Measurements from ENCODE around the gene FNDC7. TPM values are rescaled to one million over a fixed set of nuclear protein-coding genes. Genes with fewer than 3 reads are reported as not detected.
"Not testable (repeated sequence)": the region's sequence is repeated elsewhere in the genome, so short reads cannot be mapped to it uniquely, and the experiment has no call there.

FNDC7 gene
- total RNA-seq, 1 donor = not detected

DNA sequence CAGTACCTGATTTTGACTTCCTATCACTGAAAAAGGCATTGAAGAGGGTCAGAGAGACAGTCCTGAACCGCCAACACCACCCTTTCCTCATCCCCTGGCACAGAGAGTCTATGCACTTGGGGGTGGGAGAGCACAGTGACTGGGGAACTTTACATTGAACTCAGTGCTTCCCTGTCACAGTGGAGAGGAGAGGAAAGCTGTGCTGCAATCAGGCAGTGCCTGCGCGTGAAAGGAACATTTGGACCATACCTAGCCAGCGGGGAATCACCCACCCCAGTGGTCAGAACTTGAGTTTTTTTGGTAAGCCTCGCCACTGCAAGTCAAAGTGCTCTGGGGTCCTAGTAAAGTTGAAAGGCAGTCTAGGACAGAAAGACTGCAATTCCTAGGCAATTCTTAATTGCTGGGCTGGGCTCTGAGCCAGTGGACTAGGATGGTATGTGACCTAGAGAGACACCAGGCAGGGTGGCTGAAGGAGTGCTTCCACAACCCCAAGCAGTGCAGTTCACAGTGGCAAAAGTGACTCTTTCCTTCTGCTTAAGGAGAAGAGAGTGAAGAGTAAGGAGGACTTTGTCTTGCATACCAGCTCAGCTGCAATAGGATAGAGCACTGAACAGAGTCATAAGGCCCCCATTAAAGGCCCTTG is 42.5 kb upstream of the FNDC7 start:
- Histone ChIP-seq H3K4me3 (ENCODE audit: insufficient read depth, low read length) (no peak overlapping the region), H3K4me2 (ENCODE audit: insufficient read depth, low read length) (no peak overlapping the region), H2AFZ (ENCODE audit: low read length) (no peak overlapping the region), H3K4me1 (ENCODE audit: insufficient read depth, low read length) (no peaks in the 10 kb centered on the region), H3K27ac (ENCODE audit: low read depth, low read length) (no peak overlapping the region), H3K9me3 (ENCODE audit: low read depth, low read length) (no peaks in the 10 kb centered on the region), H4K20me1 (ENCODE audit: insufficient read depth, low read length) (no peaks in the 10 kb centered on the region), H3K27me3 (ENCODE audit: insufficient read depth, low read length) (peaks cover 4% of the 10 kb centered on the region), H3K79me2 (ENCODE audit: insufficient read depth, low read length) (no peaks in the 10 kb centered on the region), H3K36me3 (ENCODE audit: insufficient read depth, low read length) (no peaks in the 10 kb centered on the region)
- TF ChIP-seq, protein P1, sequence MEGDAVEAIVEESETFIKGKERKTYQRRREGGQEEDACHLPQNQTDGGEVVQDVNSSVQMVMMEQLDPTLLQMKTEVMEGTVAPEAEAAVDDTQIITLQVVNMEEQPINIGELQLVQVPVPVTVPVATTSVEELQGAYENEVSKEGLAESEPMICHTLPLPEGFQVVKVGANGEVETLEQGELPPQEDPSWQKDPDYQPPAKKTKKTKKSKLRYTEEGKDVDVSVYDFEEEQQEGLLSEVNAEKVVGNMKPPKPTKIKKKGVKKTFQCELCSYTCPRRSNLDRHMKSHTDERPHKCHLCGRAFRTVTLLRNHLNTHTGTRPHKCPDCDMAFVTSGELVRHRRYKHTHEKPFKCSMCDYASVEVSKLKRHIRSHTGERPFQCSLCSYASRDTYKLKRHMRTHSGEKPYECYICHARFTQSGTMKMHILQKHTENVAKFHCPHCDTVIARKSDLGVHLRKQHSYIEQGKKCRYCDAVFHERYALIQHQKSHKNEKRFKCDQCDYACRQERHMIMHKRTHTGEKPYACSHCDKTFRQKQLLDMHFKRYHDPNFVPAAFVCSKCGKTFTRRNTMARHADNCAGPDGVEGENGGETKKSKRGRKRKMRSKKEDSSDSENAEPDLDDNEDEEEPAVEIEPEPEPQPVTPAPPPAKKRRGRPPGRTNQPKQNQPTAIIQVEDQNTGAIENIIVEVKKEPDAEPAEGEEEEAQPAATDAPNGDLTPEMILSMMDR (IDR thresholded peaks at IDR 0.05; ENCODE audit: extremely low read depth, low read depth, low read length) = no peak
- DNase-seq (ENCODE audit: insufficient read length, low spot score, missing footprints) = no peak

DNA sequence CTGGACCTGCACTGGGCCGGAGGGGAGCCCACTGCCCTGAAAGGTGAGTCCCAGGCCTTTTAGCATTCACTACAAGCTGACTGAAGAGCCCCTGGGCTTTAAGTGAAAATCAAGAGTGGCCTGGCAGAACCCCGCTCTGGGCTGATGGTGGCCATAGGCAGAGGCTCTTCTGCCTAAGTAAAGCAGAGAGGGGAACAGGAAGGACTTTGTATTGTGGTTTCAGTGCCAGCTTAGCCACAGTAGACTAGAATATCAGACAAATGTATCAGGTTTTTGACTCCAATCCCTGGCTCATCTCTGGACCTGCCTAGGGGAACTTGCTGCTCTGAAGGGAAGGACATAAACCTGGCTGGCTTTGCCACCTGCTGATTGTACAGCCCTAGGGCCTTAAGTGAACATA is 41.6 kb upstream of the FNDC7 start:
- no peaks in the 10 kb centered on the region for H3K79me2 ChIP-seq (ENCODE audit: insufficient read depth, low read length)
- no peak for DNase-seq (ENCODE audit: insufficient read length, low spot score, missing footprints)
- H3K4me2 ChIP-seq (ENCODE audit: insufficient read depth, low read length) = no peak overlapping the region
- no peaks in the 10 kb centered on the region for H4K20me1 ChIP-seq (ENCODE audit: insufficient read depth, low read length)
- H3K36me3 ChIP-seq (ENCODE audit: insufficient read depth, low read length) = no peaks in the 10 kb centered on the region
- H3K9me3 ChIP-seq (ENCODE audit: low read depth, low read length) = no peaks in the 10 kb centered on the region
- no peak overlapping the region for H3K4me3 ChIP-seq (ENCODE audit: insufficient read depth, low read length)
- peaks cover 4% of the 10 kb centered on the region for H3K27me3 ChIP-seq (ENCODE audit: insufficient read depth, low read length)
- H3K4me1 ChIP-seq (ENCODE audit: insufficient read depth, low read length) = no peaks in the 10 kb centered on the region
- TF ChIP-seq, protein P1 (IDR thresholded peaks at IDR 0.05; ENCODE audit: extremely low read depth, low read depth, low read length) = no peak
- no peak overlapping the region for H2AFZ ChIP-seq (ENCODE audit: low read length)
- H3K27ac ChIP-seq (ENCODE audit: low read depth, low read length) = no peak overlapping the region

DNA sequence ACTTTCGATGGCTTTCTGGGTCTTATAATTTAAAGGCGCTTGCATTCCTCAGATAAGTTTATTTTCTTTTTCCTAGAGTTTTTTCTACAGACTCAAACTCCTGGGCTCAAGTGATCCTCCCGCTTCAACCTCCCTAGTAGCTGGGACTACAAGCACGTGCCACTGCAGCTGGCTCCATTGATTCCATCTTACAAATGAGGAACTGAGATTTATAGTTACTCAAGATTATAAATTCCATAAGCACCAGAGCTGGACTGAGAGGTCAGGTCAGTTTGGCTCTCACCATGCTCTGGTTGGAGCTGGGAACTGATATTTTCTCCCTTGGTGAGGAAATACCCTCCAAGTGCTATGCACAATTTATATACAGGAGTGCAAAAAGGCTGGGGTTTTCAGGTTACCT is 34.0 kb upstream of the FNDC7 start:
- H3K4me2 ChIP-seq (ENCODE audit: insufficient read depth, low read length) = no peak overlapping the region
- no peaks in the 10 kb centered on the region for H3K4me1 ChIP-seq (ENCODE audit: insufficient read depth, low read length)
- H3K36me3 ChIP-seq (ENCODE audit: insufficient read depth, low read length) = no peaks in the 10 kb centered on the region
- no peaks in the 10 kb centered on the region for H3K27me3 ChIP-seq (ENCODE audit: insufficient read depth, low read length)
- H4K20me1 ChIP-seq (ENCODE audit: insufficient read depth, low read length) = no peaks in the 10 kb centered on the region
- DNase-seq (ENCODE audit: insufficient read length, low spot score, missing footprints) = no peak
- TF ChIP-seq, protein P1 (IDR thresholded peaks at IDR 0.05; ENCODE audit: extremely low read depth, low read depth, low read length) = no peak
- no peaks in the 10 kb centered on the region for H3K9me3 ChIP-seq (ENCODE audit: low read depth, low read length)
- no peak overlapping the region for H2AFZ ChIP-seq (ENCODE audit: low read length)
- no peak overlapping the region for H3K4me3 ChIP-seq (ENCODE audit: insufficient read depth, low read length)
- no peak overlapping the region for H3K27ac ChIP-seq (ENCODE audit: low read depth, low read length)
- H3K79me2 ChIP-seq (ENCODE audit: insufficient read depth, low read length) = no peaks in the 10 kb centered on the region

DNA sequence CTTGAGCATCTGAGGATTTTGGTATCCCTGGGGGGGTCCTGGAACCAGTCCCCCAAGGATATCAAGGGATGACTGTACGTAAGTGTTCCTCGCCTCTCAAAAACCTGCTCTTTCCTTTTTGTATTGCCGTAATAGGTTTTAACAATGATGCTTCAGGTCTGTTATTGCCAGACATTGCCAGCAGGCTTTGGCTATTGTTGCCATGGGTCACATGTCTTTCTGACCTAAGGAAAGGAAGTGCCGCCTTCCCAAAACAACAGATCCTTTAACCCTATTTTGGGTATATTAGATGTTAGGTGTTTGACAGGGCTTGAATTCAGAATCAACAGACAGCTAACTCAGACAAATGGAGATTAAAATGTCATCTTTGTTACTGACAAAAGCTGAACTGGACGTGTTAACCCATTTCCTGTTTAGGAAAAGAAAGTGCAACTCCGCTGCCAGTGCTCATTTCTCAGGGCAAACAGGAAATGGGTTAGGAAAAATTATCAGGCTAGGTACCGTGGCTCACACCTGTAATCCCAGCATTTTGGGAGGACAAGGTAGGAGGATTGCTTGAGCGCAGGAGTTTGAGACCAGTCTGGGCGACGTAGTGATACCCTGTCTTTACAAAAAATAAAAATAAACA is 33.0 kb upstream of the FNDC7 start:
- H3K79me2 ChIP-seq (ENCODE audit: insufficient read depth, low read length) = no peaks in the 10 kb centered on the region
- H3K9me3 ChIP-seq (ENCODE audit: low read depth, low read length) = no peaks in the 10 kb centered on the region
- no peaks in the 10 kb centered on the region for H4K20me1 ChIP-seq (ENCODE audit: insufficient read depth, low read length)
- H3K4me2 ChIP-seq (ENCODE audit: insufficient read depth, low read length) = peak overlapping the region; percentile 54
- H3K4me3 ChIP-seq (ENCODE audit: insufficient read depth, low read length) = no peak overlapping the region
- no peak for DNase-seq (ENCODE audit: insufficient read length, low spot score, missing footprints)
- TF ChIP-seq, protein P1 (IDR thresholded peaks at IDR 0.05; ENCODE audit: extremely low read depth, low read depth, low read length) = no peak
- no peaks in the 10 kb centered on the region for H3K4me1 ChIP-seq (ENCODE audit: insufficient read depth, low read length)
- peaks cover 4% of the 10 kb centered on the region for H3K27me3 ChIP-seq (ENCODE audit: insufficient read depth, low read length)
- H3K36me3 ChIP-seq (ENCODE audit: insufficient read depth, low read length) = no peaks in the 10 kb centered on the region
- no peak overlapping the region for H3K27ac ChIP-seq (ENCODE audit: low read depth, low read length)
- H2AFZ ChIP-seq (ENCODE audit: low read length) = peak overlapping the region; percentile 77

DNA sequence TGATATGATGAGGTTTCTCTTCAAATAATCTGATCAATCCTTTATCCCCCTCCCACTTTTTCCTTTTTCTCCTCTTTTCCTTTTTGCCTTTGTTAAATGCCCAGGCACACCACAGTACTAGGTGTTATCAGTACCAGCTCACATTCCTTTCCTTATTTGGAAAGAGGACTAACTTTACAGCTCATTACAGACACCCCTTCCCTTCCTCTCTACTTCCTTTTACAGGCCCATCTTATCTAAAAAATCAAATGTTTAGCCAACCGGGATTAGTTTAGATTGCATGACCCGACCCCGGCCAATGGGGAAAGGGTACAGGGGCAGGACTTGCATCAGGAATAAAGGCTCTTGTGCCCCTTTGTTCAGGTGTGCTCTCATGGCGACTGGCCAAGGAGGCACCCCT is 31.0 kb upstream of the FNDC7 start:
- not testable (repeated sequence) for DNase-seq (ENCODE audit: insufficient read length, low spot score, missing footprints); H3K27me3 ChIP-seq (ENCODE audit: insufficient read depth, low read length); H3K4me3 ChIP-seq (ENCODE audit: insufficient read depth, low read length); H2AFZ ChIP-seq (ENCODE audit: low read length); H4K20me1 ChIP-seq (ENCODE audit: insufficient read depth, low read length); H3K9me3 ChIP-seq (ENCODE audit: low read depth, low read length); H3K4me1 ChIP-seq (ENCODE audit: insufficient read depth, low read length); H3K36me3 ChIP-seq (ENCODE audit: insufficient read depth, low read length); H3K4me2 ChIP-seq (ENCODE audit: insufficient read depth, low read length); H3K79me2 ChIP-seq (ENCODE audit: insufficient read depth, low read length); H3K27ac ChIP-seq (ENCODE audit: low read depth, low read length)

All from osteoblast (primary cell).